Esophagus muscularis mucosa (tissue), 4 donors: ENCODE data around the gene CDNF.

Experiments
- EP300 ChIP-seq: sonication (generic); formaldehyde crosslinking; IDR thresholded peaks from one replicate; pipeline ENCODE4 v1.6.1; 2017; ENCODE audit warnings: antibody characterized with exemption
- POLR2A ChIP-seq: fragments of 450-650 bp; IDR thresholded peaks from one replicate; pipeline ENCODE4 v1.6.1; 2017; ENCODE audit warnings: antibody characterized with exemption, moderate library complexity, mild to moderate bottlenecking, low read depth
- POLR2AphosphoS5 ChIP-seq, 2 donors: sonication (generic); formaldehyde crosslinking; IDR thresholded peaks; one replicate each; pipeline ENCODE4 v1.6.1; 2017; ENCODE audit warnings: antibody characterized with exemption in 2 of 2
- TF ChIP-seq, protein P1 (sequence below), 3 experiments: fragments of 200-600 bp in 2 of 3; fragments of 450-650 bp in 1 of 3; sonication (generic) in 2 of 3; IDR thresholded peaks; one replicate each; pipeline ENCODE4 v1.5.1; 2017 to 2019; ENCODE audit warnings: antibody characterized with exemption in 3 of 3, mild to moderate bottlenecking in 2 of 3, moderate library complexity in 1 of 3

- TF ChIP-seq, protein P1, sequence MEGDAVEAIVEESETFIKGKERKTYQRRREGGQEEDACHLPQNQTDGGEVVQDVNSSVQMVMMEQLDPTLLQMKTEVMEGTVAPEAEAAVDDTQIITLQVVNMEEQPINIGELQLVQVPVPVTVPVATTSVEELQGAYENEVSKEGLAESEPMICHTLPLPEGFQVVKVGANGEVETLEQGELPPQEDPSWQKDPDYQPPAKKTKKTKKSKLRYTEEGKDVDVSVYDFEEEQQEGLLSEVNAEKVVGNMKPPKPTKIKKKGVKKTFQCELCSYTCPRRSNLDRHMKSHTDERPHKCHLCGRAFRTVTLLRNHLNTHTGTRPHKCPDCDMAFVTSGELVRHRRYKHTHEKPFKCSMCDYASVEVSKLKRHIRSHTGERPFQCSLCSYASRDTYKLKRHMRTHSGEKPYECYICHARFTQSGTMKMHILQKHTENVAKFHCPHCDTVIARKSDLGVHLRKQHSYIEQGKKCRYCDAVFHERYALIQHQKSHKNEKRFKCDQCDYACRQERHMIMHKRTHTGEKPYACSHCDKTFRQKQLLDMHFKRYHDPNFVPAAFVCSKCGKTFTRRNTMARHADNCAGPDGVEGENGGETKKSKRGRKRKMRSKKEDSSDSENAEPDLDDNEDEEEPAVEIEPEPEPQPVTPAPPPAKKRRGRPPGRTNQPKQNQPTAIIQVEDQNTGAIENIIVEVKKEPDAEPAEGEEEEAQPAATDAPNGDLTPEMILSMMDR (IDR thresholded peaks at IDR 0.05) = no peak
- no peak for TF ChIP-seq EP300
- no peak for TF ChIP-seq POLR2AphosphoS5 (IDR thresholded peaks at IDR 0.05)
- TF ChIP-seq POLR2A = no peak
Observed at GRCh38 chr10:14840178-14840577, 2.3 kb upstream of the CDNF start.
